ENCODE results near the gene MLH1.

Gene MLH1

DNA sequence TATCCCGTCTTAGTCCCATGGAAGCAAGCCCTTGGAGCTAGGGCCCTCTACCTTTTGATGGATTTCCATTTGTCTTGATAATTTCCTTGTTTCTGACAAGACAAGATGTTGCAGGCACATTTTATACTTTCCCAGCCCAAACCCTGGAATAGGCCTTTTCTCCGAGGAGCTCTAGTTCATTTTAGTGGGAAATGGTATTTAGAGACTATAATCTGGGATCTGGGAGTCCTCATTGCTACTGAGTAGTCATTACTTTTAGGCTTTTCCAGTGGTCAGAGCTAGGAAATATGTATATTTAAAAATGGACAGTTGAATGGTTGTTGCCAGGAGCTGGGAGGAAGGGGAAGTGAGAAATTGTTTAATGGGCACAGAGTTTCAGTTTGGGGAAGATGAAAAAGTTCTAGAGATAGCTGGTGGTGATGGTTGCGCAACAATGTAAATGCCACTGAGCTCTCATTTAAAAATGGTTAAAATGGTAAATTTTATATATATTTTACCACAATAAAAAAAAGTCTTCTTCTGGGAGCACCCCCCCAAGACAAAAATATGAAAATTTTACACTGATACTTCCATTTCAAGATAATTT, 31.6 kb downstream of the MLH1 start:
- no peak overlapping the region for H3K9ac ChIP-seq (ENCODE audit: low read length)
- no peaks in the 10 kb centered on the region for H3K4me1 ChIP-seq (ENCODE audit: insufficient read depth, low read length, severe bottlenecking)
- H4K20me1 ChIP-seq (ENCODE audit: insufficient read depth, low read length) = no peaks in the 10 kb centered on the region
- H3K9me2 ChIP-seq (ENCODE audit: low read depth, low read length) = no peaks in the 10 kb centered on the region
- H3K27ac ChIP-seq (ENCODE audit: low read depth, low read length, poor library complexity, severe bottlenecking) = no peak overlapping the region
- no peaks in the 10 kb centered on the region for H3K27me3 ChIP-seq (ENCODE audit: insufficient read depth, low read length)
- no peaks in the 10 kb centered on the region for H3F3A ChIP-seq (ENCODE audit: insufficient read depth, low read length)
- H3K9me3 ChIP-seq (ENCODE audit: low read length) = no peaks in the 10 kb centered on the region
- peaks cover 91% of the 10 kb centered on the region for H3K36me3 ChIP-seq (ENCODE audit: insufficient read depth, low read length)
- no peak for TF ChIP-seq EZH2 (IDR thresholded peaks at IDR 0.05; ENCODE audit: borderline replicate concordance, low read length)
- TF ChIP-seq, protein P1, sequence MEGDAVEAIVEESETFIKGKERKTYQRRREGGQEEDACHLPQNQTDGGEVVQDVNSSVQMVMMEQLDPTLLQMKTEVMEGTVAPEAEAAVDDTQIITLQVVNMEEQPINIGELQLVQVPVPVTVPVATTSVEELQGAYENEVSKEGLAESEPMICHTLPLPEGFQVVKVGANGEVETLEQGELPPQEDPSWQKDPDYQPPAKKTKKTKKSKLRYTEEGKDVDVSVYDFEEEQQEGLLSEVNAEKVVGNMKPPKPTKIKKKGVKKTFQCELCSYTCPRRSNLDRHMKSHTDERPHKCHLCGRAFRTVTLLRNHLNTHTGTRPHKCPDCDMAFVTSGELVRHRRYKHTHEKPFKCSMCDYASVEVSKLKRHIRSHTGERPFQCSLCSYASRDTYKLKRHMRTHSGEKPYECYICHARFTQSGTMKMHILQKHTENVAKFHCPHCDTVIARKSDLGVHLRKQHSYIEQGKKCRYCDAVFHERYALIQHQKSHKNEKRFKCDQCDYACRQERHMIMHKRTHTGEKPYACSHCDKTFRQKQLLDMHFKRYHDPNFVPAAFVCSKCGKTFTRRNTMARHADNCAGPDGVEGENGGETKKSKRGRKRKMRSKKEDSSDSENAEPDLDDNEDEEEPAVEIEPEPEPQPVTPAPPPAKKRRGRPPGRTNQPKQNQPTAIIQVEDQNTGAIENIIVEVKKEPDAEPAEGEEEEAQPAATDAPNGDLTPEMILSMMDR (IDR thresholded peaks at IDR 0.05; ENCODE audit: low read length) = no peak
- no peaks in the 10 kb centered on the region for H3K79me2 ChIP-seq (ENCODE audit: insufficient read depth, low read length)
- no peak overlapping the region for H3K4me2 ChIP-seq (ENCODE audit: low read length)
- no peak overlapping the region for H2AFZ ChIP-seq (ENCODE audit: low read length)
- no peak overlapping the region for H3K4me3 ChIP-seq (ENCODE audit: low read depth, low read length, poor library complexity, severe bottlenecking)

DNA sequence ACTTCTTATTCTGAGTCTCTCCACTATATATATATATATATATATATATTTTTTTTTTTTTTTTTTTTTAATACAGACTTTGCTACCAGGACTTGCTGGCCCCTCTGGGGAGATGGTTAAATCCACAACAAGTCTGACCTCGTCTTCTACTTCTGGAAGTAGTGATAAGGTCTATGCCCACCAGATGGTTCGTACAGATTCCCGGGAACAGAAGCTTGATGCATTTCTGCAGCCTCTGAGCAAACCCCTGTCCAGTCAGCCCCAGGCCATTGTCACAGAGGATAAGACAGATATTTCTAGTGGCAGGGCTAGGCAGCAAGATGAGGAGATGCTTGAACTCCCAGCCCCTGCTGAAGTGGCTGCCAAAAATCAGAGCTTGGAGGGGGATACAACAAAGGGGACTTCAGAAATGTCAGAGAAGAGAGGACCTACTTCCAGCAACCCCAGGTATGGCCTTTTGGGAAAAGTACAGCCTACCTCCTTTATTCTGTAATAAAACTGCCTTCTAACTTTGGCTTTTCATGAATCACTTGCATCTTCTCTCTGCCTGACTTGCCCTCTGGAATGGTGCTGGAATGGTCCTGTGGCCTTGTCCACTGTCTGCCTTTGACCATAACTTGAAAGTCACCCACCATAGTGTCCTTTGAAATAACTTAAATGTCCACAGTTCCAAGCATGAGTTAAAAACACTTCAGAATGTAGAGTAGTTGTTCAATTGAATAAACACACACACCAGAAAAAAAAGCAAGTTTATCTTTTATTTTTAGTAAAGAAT, 32.4 kb downstream of the MLH1 start:
- Histone ChIP-seq H2AFZ (ENCODE audit: low read length) (no peak overlapping the region), H3K9ac (ENCODE audit: low read length) (no peak overlapping the region), H3F3A (ENCODE audit: insufficient read depth, low read length) (no peaks in the 10 kb centered on the region), H3K4me1 (ENCODE audit: insufficient read depth, low read length, severe bottlenecking) (no peaks in the 10 kb centered on the region), H3K79me2 (ENCODE audit: insufficient read depth, low read length) (no peaks in the 10 kb centered on the region), H3K36me3 (ENCODE audit: insufficient read depth, low read length) (peaks cover 91% of the 10 kb centered on the region), H3K4me2 (ENCODE audit: low read length) (no peak overlapping the region), H3K4me3 (ENCODE audit: low read depth, low read length, poor library complexity, severe bottlenecking) (no peak overlapping the region), H3K9me3 (ENCODE audit: low read length) (no peaks in the 10 kb centered on the region), H3K27me3 (ENCODE audit: insufficient read depth, low read length) (no peaks in the 10 kb centered on the region), H4K20me1 (ENCODE audit: insufficient read depth, low read length) (no peaks in the 10 kb centered on the region), H3K9me2 (ENCODE audit: low read depth, low read length) (no peaks in the 10 kb centered on the region), H3K27ac (ENCODE audit: low read depth, low read length, poor library complexity, severe bottlenecking) (no peak overlapping the region)
- no peak for TF ChIP-seq EZH2 (IDR thresholded peaks at IDR 0.05; ENCODE audit: borderline replicate concordance, low read length)
- TF ChIP-seq, protein P1 (IDR thresholded peaks at IDR 0.05; ENCODE audit: low read length) = no peak

DNA sequence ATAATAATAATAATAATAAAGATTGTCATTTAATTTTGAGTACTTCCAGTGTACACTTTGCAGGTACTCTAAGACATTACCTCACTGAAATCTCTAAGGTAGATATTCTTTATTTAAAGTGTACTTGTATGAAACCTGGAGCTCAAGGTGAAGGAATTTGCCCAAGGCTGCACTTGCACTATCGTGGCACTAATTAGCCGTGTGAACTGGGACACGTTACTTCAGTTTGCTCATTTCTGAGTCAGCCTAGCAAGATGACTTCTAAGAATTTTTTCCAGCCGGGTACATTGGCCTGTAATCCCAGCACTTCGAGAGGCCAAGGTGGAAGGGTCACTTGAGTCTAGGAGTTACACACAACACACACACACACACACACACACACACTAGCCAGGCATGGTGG, 33.5 kb downstream of the MLH1 start:
- Histone ChIP-seq H4K20me1 (ENCODE audit: insufficient read depth, low read length) (no peaks in the 10 kb centered on the region), H3K79me2 (ENCODE audit: insufficient read depth, low read length) (no peaks in the 10 kb centered on the region), H3K36me3 (ENCODE audit: insufficient read depth, low read length) (peaks cover 91% of the 10 kb centered on the region), H3K27ac (ENCODE audit: low read depth, low read length, poor library complexity, severe bottlenecking) (no peak overlapping the region), H3K9me3 (ENCODE audit: low read length) (no peaks in the 10 kb centered on the region), H3F3A (ENCODE audit: insufficient read depth, low read length) (no peaks in the 10 kb centered on the region), H3K4me1 (ENCODE audit: insufficient read depth, low read length, severe bottlenecking) (no peaks in the 10 kb centered on the region), H3K9ac (ENCODE audit: low read length) (no peak overlapping the region), H3K4me3 (ENCODE audit: low read depth, low read length, poor library complexity, severe bottlenecking) (no peak overlapping the region), H3K9me2 (ENCODE audit: low read depth, low read length) (no peaks in the 10 kb centered on the region), H3K27me3 (ENCODE audit: insufficient read depth, low read length) (no peaks in the 10 kb centered on the region), H2AFZ (ENCODE audit: low read length) (no peak overlapping the region), H3K4me2 (ENCODE audit: low read length) (no peak overlapping the region)
- TF ChIP-seq, protein P1 (IDR thresholded peaks at IDR 0.05; ENCODE audit: low read length) = no peak
- no peak for TF ChIP-seq EZH2 (IDR thresholded peaks at IDR 0.05; ENCODE audit: borderline replicate concordance, low read length)
